Measurements from ENCODE around the gene RBBP8NL. TPM values are rescaled to one million over a fixed set of nuclear protein-coding genes. Genes with fewer than 3 reads are reported as not detected.
"Not testable (repeated sequence)": the region's sequence is repeated elsewhere in the genome, so short reads cannot be mapped to it uniquely, and the experiment has no call there.

The RBBP8NL gene
- polyA plus RNA-seq, 5 donors = 2.7 to 4.4 (median 3.5) TPM

DNA sequence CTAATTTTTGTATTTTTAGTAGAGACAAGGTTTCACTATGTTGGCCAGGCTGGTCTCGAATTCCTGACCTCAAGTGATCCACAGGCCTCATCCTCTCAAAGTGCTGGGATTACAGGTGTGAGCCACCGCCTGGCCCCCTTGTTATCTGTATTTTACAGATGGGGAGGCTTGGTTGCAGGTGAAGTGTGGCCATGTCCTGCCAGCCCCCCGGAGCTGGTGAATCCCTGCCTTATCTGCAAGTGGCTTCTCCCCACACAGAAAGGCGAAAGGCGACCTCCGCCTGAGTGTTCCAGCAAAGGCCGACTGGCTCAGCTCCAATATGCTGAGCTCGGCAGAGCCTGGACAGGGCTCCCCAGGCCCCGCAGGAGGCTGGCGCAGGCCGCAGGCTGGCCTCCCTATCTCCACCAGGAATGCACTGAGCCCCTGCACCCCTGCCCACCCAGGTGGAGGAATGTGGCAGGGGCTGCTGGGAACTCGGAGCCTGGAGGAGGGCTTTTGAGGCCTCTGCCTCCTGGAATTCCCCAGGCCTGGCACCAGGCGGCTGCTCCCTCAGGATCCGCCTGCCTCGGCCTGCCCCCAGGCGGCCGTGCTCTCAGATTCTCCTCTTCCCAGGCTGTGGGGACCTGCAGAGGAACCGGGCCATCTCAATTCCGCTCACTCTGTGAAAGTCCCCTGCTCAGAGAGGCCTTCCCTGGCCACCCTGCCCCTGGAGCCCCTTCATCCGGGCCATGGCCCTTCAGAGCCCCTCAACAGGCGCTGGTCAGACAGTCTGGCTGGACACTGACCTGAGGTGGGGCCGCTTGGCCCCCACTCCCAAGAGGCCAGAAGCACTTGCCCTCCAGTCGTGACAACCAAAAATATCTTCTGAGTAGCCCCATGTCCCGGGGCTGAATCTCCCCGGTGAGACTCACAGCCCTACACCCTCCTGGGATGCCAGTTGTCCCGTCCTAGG lies 51.0 kb downstream of the RBBP8NL start:
- peak in 1 of 2 donors; percentile 62 for DNase-seq

DNA sequence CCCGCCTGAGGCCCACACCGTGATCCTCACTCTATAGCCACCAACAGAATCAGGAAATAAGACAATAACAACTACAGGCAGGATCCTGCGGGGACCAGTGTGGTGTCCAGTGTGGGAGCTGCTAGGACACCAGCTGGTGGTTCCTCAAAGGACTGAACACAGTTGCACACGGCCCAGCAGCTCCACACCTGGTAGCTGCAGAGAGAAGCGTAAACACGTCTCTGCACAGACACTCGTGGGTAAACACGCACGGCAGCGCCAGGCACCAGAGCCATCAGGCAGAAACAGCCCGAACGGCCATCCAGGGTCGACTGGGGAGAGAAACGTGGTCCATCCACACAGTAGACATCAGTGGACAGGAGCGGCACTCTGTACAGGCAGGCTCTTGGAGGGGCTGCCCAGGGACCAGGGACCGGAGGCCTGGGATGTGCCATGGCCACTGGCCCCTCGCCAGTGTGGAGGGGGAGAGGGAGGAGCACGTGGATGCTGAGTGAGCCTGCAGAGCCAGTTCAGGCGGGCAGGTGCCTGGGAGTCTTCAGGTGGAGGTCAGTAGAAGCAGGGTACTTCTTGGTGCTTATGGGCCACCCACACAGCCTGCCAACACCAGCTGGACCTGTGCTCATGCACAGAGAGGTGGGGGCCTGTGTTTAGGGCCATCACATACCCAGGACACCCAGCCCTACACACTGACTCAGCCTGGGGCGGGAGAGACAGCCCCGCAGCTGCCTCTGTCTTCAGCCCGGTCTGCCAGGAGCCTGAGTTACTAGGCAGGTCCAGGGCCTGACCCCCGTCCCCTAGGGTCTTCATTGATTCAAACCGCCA lies 52.8 kb downstream of the RBBP8NL start:
- no peak for DNase-seq

DNA sequence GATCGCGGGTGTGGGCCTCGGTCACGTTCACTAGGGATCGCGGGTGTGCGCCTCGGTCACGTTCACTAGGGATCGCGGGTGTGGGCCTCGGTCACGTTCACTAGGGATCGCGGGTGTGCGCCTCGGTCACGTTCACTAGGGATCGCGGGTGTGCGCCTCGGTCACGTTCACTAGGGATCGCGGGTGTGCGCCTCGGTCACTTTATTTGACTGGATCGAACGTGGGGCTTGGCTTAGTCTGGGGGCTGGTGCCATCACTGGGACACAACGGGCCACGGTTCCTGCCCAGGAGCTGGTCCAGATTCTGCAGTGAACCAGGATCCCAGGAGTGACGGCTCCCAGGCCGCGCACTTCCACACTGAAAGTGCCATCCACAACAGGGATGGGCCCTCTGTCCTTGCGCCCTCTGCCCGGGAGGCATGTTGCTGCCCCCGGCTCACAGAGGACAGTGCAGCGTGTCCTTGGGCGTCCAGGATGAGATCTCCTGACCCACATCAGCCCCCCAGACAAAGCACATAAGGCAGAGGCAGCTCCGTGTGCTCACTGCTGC lies 53.6 kb downstream of the RBBP8NL start:
- DNase-seq = not testable (repeated sequence)

DNA sequence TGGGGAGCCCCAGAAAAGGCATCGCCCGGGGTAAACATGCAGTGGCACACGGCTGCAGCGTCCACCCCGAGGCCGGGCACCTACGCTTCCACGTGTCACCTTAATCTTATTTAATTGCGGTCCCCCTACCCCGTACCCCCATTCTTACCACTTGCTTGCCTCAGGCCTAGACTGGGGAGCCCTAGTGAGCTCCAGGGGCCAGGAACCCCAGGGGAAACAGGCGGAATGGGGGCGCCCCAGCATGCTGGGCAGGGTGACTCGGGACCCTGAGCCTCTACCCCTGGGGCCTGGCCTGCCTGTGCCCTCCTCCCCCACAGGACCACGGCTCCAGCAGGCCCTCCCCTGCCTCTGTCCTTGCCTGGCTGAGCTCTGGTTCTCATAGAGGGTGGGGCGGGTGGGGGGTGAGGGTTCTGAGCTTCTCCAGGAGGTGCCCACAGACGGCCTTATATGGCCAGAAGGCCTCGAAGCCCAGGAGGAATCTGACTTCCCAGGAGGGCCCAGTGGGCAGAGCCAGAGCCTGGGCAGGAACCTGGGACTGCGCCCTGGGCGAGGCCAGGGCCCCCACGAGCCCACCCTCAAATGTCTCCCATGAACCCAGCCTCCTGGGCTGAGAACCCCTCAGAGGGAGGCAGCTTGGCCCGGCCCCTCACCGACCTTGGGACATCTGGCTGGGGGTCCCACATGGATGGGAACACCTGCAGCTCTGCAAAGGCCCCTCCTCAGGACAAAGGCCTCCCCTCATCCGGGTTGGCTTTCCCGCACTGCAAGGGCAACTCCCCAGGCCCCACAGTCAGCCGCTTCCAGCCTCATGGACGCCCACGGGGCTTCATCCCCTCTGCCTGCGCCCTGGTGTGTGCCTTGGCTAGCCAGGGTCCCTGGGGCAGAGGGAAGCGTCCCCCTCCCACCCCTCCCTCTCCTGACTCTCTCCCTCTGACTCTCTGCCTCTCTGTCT lies 55.0 kb downstream of the RBBP8NL start:
- no peak for DNase-seq

DNA sequence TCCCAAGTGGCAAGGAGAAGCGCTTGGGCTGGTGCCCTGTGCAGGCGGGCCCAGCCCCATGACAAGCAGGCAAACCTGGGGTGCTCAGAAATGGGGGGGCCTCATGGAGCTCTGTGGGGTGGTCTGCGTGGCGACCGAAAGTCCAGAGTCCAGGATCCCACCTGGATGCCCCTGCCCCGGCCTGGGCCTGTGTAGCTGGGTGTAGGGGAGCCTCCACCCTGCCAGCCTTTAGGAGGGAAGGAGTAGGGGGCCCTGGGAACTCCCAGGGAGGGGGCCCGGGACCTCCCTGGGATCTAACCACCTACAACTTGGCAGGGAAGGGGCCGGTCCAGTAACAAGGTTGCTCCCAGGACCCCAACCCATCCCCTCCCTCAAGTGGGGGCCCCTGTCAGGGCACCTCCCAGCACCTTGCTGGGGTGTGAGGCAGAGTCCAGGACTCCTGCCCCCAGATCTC lies 55.7 kb downstream of the RBBP8NL start:
- no peak for DNase-seq

DNA sequence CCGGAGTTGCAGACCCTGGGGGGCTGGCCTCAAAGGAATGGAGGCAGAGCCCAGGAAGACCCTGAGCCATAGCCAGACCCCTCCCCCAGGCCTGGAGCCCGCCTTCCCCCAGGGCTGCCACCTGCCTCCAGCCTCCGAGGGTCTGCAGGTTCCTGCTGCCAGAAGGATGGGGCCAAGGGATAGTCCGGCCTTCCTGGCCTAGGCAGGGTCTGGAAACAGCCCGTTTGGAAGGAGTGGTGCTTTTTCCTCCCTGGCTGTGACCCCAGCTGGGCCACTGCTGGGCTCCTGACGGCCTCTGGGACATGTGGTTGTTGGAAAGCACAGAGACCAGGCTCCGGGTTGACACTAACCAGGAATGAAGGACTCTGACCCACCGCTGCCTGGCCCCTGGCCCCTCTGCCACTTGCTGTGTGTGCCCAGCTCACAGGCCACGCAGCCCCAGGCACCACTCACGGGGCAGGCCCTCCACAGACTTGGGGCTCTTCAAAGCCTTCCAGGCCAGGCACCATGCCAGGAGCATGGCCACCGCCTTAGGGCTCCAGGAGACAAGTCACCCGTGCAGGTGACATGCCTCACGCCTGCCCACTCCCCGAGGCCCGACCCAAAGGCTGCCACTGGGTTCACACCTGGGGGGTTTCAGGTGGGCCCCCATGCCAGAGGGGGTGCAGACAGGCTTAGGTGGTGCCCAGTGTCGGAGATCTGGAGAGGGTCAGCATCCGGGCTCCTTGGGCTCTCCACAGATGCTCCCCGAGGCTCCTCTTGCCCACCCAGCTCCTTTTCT lies 56.3 kb downstream of the RBBP8NL start:
- no peak for DNase-seq

DNA sequence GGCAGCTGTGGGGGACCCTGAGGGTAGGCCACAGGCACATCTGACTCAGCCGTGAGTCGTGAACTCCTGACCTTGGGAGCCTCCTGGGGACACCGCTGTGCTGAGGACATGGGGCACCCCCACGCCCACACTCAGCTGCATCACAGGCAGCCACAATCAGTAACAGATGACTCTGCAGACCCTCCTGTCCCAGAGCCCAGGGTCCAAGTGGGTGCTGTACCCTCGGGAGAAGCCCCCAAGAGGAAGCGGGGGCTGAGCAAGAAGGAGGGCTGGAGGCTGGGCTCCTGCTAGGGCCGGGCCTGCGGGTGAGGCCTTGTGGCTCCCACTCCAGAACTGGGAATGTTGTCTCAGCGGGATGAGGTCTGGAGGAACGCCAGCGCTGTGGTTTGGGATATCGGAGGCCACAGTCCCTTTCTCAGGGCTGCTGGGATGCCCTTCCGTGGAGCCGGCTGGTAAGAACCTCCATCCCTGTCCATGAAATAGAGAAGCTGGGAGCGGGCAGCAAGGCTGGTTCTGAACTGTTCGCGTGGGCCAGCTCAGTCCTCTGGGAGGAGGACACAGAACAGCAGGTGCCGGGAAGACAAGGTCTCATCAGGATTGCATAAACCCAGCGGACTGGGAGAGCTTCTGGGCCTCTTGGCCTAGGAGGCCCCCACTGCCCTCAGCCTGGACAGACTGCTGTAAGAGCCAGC lies 57.1 kb downstream of the RBBP8NL start:
- no peak for DNase-seq

DNA sequence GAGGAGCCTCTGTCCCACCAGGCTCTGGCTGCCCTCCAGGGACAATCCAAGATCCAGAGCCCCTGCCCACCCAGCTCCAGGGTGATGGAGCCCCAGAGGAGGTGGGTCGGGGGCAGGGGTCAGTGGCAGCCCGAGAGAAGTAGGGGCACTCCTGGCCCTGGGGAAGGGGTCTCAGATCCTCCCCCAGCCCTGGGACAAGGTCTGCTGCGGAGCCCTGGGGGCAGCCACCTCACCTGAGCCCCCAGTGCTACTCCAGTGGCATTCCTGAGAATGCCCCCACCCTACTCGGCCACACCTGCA lies 57.6 kb downstream of the RBBP8NL start:
- DNase-seq = no peak

DNA sequence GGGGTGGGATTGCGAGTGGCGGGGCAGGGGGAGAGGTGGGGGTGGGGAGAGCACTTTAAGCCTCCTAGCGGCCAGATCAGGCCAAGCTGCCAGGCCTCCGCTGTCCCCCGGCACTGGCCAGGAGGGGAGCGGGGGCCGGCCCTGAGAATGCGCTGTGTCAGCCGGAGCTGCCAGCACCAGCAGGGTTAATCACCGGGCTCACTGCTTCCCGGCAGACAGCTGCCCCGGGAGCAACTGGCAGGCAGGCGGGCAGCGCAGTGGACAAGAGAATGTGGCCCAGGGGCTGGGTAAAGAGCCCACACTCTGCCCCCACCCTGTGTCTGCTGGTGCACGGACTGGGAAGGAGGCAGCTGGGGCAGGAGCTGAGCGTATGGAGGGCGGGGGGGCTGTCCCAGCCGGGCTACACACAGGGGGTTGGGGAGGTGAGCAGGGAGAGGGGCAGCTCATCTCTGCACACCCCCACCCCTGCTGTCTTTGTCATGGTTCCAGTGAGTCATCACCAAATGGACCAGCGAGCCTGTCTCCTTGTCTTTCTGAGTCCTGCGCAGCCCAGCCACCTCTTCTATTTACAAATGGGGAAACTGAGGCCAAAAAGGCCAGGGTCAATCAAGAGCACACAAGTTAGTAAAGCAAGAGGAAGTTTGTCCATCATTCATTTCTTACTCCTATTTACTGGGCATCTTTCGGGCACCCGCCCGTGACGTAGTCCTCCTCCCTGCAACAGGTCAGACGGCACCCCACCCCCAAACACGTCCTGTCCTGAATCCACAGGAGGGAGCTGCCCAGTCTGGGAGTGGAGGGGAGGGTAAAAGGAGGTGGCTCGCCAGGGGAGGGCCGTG lies 58.1 kb downstream of the RBBP8NL start:
- no peak for DNase-seq

DNA sequence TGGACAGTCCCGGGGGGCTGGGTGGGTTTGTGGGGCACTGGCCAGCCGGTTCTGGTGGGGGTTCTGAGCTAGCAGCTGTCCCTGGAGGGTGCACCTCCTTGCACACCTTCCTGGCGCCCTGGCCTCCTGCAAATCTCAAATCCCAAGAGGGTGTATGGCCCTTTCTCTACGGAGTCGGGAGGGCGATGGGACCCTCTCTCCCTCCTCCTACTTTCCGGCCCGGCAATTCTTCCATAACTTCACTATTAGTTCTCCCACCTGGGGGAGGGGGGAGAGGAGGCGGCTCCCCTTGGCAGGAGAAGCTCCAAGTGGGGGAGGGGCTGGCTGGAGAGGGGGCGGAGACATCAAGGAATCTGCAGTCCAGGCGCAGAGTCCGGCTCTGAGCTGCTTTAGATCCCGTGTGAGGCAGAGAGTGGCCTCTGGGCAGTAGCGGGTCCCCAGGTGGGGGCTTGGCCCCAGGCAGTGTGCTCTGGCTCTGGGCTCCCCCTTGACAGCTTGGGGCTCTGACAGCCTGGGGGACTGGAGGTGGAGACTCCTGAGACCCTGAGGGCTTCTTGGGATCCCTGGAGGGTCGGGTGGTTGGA lies 58.9 kb downstream of the RBBP8NL start:
- DNase-seq = no peak

DNA sequence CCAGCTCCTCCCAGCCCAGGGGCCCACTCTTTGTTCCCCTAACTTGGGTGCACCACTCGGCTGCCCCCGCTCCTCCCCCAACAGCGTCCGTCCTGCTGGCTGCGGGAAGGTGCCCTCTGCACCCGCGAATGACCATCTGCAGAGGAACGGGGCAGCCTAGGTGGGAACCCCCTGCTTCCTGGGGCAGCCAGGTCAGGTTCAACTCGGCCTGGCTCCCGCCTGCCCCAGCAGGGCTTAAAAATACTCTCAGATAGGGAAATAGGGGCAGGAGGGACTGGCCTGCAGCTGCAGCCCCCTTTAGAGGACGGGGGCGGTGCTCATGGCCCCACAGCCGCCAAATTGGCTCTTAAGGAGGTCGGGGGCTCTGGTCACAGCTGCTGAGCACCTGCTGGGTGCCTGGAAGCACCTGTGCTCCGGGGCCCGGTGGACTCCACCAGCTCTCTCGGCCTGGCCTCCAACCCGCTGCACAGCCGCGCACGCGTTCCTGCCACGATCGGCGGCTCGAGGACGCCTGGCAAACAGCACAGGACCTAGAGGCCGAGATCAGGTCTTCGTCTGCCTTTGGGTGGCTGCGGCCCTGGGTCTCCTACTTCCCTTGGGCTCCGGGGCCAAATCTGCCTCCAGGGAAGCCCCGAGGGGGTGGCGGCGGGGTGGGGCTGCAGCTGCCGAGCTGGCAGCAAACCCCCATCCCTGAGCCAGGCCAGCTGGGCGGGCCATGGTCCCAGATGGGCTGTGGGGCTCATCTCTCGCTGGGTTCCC lies 59.5 kb downstream of the RBBP8NL start:
- DNase-seq = no peak

DNA sequence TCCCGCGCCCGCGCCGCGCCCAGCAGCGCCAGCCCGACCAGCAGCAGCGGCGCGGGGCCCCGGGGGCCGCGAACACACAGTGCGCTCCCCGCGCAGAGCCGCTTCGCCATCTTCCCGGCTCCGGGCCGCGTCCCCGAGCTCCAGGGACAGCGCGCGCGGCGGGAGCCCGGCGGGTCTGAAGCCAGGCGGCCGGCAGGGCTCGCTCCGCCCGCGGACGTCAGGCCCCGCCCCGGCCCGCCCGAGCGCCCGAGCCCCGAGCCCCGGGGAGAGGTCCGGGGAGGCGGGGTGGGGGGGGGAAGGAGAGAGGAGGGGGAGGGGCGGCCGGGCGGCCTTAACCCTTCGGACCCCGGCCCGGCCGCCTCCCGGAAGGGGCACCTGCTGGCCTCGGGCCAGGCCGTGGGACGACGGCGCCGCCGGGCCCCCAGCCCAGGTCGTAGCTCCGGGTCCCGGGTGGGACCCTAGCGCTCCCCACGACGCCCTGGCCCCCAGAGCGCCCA lies 60.2 kb downstream of the RBBP8NL start, which contains the start of gene LAMA5:
LAMA5 (minus strand) TSS at position 177 of the 497 bp plus-strand sequence; CDS start at position 110, 67 bp downstream.
- DNase-seq = no peak

DNA sequence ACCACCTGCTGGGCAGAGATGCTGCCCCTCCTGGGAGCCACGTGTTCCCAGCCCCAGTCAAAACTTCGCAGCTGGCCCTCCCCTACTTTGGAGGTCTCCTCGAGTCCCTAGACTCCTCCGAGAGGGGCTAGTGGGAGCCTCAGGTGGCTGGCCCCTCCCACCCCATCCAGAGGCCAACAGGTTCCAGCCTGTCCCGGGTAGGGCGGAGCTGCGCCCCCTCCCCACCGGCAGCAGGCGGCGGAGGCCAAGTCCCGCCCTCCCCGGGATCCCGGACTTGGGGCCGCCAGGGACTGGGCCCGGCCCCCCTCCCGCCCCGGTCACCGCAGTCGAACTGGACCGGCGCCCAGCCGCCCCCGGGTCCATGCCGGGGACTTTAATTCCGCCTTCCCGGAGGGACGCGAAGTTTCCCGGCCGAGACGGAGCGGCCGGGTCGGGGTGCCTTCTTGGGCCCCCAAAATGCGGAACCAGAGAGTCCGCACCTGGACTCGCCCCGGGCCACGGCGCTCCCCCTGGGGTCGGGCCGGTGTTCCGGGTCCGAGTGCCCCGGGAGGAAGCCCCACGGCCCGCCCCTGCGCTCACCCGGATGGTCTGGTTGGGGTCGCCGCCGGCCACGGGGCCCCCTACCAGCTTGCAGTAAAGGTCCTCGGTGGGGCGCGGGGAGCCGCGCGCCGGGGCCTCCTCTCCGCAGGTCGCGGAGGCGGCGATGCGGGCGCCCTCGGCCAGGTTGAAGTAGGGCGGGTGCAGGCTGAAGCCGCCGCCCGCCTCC lies 60.8 kb downstream of the RBBP8NL start:
- peak in 1 of 2 donors; percentile 59 for DNase-seq

DNA sequence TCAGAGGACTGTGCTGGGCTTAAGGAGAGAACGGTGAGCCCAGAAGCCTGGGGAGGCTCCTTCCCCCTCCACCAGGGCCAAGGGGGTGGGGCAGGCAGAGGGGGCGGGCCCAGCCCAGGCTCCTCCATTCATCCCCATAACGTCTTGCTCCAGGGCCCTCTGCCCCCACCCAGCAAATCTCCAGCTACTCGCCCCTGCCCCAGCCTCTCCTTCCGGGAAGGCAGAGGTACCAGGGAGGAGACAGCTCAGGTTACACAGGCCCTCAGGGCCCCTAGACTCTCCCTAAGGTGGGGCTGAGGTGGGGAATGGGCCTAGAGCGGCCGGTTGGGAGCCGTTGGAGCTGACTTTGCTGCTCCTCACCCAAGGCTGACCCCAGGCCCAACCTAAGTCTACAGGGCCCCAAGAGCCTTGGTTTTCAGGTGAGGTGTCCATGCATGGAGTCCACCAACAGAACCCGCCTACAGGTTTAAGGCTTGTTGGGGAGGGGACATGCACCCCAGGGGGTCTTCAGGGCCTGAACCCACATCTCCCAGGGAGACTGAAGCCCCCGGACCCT lies 61.4 kb downstream of the RBBP8NL start:
- no peak for DNase-seq

DNA sequence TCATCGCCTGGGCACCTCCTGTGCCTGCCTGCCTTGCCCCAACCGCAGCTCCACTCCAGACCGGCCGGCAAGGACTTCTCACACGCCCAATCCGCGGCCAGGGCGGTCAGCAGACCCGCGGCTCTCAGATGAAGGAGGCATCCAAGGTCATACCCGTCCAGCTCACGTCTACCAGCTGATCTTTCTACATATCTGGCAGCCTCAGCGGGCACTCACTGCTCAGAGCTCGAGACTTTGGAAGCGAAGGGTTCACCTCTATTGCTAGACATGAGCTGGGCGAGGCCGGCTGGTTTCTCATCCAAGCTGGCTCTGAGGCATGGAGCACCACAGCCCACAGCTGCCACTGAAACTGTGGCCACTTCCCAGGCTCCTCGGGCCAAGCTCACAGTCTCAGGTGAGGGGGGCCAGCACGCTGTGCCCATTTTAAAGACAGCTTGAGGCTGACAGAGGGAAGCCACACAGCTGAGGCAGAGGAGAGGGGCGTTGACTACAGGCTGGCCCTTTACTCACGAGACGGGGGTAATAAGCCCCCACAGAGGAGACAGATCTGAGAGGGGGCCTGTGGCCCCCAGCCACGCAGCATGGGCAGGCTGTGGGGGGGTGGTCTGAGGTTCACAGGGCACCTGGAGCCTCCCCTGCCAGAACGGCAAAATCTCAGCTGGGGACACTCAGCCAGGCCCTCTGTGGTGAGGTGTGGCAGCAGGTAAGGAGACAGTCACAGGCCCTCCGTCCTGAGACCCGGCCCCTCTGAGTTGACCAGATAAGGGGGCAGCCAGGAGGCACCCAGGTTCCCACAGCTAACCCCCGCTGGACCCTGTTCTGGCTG lies 62.2 kb downstream of the RBBP8NL start:
- DNase-seq = no peak
